HG02970 (cell line): ENCODE results near the gene PSD4.
"Not testable (repeated sequence)": the region's sequence is repeated elsewhere in the genome, so short reads cannot be mapped to it uniquely, and the experiment has no call there.

Source experiments
- ATAC-seq: cut with Tn5 transposase; IDR thresholded peaks from one replicate; pipeline ENCODE4 v1.9.1; 2021; ENCODE audit warnings: mild to moderate bottlenecking, moderate library complexity, moderate number of reproducible peaks; ENCODE audit not compliant: unreplicated experiment, low FRiP score

The PSD4 gene

DNA sequence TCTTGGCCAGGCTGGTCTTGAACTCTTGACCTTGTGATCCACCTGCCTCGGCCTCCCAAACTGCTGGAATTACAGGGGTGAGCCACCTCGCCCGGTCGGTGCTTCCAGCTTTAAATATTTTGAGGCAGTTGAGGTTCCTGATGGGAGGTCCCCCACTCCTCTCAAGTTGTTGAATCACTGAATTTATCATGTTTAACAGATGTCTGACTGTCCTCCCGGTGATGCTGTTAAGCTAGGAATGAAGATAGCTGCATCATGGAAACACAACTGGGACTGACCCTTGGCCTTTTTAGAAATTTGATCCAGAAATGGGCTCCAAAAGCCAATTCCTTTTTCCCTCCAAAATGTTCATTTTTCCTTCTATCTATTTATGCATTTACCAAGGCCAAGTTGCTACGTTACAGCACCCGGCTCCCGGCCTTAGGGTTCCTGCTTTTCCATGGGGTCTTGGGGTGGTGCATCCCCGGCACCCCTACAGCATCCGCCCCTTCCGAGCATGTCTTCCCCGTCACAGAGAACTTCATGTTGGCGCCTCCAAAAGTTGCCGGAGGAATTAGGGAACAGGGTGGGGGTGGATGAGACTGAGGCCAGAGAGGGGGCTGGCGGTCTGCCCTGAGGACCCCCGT, 61.1 kb downstream of the PSD4 start:
- ATAC-seq = no peak

DNA sequence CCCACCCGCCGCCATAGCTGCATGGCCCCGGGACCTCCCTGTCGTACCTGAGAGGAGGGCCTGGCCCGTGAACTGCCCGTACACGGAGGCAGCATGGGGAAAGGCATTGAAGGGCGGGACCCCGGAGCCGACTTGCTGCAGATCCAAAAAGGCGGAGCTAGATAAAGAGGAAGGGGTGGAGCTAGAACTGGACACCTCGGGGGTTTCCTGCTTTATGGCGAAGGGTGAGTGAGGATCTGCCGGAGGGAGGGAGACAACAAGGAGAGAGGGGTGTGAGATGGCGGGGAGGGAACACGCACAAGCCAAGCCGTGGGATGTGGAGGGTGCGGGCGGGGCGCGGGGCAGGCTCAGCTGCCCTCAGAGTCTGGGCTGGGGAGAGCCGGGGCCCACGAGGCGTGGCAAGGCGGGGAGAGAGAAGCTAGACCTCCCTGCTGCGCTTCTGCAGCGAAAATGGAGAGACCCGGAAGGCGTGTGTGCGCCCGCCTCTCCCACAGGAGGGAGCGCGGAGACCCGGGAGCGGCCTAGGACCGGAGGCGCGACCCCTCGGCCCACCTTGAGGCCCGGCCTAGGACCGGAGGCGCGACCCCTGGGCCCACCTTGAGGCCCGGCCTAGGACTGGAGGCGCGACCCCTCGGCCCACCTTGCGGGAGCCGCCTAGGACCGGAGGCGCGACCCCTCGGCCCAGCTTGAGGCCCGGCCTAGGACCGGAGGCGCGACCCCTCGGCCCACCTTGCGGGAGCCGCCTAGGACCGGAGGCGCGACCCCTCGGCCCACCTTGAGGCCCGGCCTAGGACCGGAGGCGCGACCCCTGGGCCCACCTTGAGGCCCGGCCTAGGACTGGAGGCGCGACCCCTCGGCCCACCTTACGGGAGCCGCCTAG, 61.8 kb downstream of the PSD4 start:
- not testable (repeated sequence) for ATAC-seq

DNA sequence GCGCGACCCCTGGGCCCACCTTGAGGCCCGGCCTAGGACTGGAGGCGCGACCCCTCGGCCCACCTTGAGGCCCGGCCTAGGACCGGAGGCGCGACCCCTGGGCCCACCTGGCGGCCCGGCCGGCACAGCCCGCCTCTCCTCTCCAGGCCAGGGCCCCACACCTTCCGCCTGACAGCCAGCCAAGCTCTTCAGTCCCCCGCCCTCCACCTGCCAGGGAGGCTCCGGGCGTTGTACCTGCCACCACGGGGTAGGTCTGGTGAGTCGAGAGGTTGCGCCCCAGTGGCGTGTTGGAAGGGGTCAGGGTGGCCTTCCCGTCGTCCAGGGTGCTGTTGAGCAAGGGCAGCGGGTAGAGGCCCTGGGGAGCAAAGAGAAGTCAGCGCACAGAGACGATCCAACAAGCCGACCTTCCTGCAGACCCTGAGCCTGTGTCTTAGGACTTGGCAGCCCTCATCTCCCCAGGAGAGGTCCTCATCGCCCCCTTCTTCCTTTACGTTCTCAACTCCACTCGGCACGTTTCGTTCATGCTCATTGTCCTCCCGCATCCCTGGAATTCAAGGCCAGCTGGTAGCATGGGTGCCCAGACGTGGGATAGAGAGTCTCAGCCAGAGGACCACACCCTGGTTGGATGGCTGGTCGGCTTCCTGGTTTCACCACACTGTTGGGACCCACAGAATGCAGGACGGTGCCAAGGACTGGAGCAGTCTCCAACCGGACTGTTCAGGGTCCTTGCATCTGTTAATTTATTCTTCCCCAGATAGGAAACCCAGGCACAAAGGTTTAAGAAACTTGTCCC, 62.8 kb downstream of the PSD4 start:
- ATAC-seq = no peak

DNA sequence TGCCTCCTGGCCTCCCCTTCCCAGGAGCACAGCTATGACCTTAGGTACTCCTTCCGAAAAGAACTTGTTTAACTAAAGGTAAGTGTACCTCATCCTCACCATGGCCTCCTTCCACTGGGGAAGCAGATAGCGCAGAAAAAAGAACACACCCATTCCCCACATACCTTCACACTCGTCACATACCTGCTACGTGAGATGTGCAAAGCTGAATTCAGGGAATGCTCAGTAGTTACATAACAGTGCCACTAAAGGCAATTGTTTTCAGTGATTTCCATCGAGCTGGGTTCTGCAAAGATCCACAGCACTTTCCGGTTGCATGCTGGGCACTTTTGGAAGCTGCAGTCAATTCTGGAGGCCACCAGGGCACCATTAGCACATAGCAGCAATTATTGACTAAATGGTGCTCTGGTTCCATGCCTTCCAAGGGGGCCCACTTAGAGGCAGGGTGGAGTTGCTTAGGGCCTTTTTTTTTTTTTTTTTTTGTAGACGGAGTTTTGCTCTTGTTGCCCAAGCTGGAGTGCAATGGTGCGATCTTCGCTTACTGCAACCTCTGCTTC, 63.9 kb downstream of the PSD4 start:
- no peak for ATAC-seq

DNA sequence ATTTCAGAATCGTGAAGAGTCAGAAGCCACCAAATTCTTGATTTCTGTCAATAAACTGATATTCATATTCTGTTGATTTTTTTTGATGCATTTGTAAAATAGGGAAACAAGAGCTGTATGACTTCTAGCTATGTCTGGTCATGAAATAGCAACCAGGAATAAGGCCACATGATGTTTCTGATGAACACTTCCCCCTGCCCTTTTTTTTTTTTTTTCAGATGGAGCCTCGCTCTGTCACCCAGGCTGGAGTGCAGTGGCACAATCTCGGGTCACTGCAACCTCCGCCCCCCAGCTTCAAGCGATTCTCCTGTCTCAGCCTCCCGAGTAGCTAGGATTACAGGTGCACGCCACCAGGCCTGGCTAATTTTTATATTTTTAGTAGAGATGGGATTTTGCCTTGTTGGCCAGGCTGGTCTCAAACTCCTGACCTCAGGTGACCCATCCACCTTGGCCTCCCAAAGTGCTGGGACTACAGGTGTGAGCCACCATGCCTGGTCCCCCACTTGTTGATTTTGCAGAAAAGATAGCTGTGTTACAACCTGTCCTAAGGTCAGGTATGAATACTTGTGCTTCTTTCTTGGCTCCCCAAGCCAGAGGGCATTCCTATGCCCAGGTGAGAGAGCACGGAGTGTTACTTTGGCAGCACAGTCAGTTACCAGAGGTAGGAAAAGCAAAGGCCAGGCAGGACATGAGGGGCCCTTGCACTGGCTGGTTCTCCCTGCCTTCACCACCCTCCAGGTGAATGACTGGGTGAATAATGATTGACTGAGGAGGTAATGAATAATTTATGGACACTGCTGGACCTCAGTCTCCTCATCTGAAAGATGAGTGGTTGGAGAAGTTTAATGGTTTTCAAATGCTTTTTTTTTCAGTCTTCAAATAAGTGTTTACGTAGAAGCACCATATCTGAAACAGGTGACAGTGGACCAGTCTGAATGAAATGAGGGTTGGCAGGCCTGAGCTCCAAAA, 65.4 kb downstream of the PSD4 start:
- ATAC-seq = no peak

DNA sequence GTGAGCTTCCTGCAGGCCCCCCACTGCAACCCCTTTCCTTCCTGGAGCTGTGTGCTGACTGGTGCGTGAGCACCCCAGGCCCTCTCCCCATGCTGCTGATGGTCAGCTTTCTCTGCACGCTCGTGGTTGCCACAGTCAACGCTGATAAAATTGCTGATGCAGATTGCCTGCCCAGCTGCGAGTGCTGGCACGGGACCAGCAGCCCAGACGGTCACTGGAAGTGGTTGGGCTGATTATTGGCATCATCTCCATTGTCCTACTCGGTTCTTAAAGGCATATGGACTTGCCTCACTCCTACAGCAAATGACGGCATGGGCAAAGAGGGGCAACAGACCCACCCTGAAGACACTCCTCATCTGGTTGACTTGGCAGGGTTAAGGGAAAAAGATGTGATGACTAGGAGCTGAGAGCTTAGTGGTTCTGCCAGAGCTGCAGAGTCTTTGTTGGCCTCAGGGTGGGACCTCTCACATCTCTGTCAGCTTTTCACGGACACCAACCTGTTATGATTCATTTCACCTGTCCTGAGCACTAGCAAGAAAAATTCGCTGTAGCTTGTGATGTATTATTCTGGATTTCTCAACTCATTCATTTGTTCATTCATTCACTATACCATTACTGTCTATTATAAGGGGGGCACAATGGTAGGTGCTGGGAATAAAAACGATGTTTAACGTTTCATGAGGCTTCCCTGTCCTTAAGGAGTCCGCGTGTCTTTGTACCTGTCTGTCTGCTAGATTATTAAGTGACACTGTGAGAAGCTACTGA, 66.6 kb downstream of the PSD4 start:
- ATAC-seq = no peak

DNA sequence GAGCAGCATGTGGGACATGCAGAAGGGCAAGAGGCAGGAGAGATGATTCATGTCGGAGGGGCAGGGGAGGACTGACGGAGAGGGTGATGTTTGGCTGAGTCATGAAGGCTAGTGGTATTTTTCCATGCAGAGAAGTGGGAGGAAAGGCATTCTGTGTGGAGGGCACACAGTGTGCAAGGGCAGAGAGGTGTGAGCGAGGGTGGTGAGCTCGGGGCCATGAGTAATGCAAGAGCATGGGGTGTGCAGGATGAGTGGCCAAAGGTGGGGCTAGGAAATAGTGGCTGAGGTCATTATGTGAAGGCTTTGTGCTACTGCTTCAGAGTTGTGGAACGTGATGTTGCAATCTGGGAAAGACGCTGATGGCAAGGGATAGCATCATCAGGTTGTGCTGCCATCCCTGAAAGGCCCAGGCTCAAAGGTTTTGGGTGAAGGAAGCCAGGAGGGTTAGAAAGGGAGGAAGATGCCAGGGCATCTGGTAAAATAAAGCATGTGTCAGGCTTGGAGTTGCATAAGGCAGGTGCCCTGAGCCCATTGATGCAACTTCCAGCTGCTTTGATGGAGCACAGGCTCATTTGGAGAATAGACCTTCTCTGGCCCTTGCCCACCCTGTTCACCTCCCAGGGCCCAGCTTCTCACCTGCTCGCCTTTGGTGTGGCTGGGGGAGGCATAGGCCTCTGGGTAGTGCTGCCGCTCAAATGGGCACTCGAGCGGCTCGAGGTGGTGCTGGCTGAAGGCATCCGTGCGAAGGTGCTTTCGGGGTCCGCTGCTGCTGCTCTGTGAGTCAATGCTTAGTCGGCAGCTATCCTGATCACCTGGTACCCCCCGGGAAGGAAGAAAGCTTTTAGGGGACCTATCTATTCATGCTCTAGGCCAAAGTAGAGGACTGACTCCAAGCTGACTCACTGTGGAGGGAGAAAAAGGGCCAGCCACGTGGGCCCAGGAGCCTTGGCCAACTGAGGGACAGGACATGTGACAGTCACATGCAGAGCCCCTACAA, 67.4 kb downstream of the PSD4 start:
- ATAC-seq = no peak

DNA sequence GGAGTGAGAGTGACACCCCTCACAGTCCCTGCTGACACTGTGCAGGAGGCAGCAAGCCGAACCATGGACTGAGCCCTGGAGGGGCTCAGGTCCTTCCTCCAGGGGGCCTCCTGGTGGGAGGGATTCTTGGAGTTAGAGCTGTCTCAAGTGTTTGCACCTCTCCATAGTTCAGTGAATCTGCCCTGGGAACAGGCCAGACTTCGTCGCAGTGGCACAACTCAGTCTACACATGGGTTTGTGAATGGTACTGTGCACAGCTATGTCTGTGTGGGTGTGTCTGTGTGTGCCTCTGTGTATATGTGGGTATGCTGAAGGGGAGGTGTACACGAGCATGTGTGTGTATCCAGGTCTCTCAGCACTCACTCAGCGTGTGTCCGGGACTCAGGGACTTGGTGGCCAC, 68.6 kb downstream of the PSD4 start:
- ATAC-seq = no peak

DNA sequence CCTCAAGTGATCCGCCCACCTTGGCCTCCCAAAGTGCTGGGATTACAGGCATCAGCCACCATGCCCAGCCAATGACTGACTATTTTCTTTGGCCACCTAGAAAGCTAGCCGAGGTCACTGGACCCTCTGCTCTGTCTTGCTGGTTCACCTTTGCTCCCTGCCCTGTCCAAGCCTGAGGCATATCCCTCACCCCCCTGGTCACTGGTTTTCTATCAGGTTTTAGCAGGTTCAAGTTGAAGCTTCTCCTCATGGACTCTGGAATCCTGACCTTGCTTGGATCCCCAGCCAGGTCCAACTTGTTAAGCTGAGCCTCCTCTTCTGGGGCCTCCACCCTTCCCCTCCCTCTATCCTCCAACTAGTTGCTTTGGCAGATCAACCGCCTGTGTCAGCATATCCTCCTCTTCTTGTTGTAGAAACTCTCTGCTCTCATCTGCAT, 71.5 kb downstream of the PSD4 start:
- no peak for ATAC-seq

DNA sequence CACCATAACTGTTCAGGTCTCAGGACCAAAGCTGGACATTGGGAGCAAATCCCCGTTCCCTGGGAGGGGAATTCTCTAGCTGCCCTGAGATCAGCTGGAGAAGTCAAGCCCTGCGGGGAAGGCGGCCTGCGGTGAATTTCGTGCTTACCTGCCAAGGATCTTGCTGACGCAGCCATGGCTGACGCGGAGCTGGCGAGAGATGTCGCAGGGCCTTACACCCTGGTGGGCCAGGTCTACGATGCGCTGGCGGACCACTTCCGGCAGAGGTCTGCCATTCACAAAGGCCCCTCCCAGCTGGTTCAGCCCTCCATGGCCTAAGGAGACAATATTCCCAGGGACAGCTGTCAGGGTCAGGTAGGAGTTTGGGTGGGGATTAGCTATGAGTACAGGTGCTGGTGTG, 72.8 kb downstream of the PSD4 start:
- no peak for ATAC-seq

DNA sequence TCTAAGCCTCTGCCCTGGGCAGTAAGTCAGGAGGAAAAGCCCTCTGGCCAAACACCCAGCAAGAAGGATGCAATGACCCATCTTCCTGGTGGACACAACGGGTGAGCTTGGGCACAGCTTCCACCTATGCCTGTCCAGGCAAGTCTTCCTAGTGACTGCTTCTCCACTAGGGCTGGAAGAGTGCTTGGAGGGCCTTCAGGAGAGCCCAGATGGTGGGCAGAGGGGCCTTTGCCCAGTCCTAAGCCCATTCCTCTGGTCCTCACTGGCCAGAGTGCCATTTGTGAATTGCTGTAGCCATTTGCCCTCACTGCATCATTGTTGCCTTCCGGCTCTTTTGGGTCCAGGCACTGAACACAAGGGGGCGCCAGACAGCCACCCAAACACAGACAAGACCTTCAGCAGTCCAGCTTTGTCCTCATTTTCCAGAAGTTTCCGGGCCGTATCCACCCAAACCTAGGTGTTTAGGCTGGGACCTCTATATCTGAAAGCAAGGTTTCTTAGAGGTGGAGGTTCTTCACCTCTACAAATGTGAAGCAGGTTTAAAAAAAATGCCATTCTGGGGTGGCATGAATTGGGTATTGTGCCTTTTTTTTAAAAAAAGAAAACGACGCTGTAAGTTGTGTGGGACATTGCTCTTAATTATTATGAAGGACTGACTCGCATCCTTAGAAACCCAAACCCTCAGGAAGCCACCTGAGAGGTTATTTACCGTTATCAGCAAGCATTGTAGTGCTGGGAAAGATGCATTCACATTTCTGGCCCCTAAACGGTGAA, 75.4 kb downstream of the PSD4 start:
- ATAC-seq = no peak

DNA sequence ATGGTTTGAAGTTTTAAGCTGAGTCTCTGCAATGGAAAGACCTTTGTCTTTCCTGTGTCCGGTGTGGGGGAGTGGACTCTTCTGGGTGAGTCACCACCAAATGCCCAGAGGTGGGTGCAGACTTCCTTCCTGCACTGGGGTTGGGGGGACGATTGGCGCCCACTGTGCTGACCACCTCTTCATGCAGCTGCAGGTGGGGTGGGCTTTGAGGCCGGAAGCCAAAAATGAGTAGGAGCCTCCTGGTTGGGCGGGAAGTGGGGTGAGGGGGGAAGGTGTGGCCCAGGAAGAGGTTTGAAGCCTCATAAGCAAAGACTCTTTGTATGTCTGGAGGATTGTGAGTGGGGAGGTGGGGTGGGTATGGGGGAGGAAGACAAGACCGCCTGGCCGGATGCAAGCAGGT, 77.3 kb downstream of the PSD4 start:
- ATAC-seq = no peak

DNA sequence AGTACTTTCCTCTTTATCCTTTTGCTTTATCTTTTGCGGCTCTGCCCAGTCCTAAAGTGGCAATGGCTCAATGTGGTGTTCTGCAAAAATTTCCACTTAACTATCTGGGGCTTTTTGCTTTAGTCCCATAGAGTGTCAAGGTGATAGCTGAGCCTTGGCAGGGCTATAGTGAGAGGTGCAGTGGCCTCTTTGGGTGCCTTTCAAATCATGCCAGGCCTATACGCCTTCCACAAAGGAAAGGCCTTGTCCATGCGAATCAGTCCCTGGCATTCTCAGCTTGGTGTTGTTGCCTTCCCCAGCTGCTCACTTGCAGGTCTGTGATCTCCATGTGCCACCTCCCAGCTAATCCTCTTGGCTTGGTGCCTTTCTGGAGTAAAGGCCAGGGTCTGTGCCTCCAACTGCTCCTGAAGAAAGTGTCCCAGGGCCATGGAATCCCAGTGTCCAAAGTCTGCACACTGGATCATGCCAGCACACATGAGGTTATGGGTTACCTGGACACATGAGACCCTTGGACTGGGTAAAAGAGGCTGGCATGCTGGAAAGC, 78.3 kb downstream of the PSD4 start:
- no peak for ATAC-seq

DNA sequence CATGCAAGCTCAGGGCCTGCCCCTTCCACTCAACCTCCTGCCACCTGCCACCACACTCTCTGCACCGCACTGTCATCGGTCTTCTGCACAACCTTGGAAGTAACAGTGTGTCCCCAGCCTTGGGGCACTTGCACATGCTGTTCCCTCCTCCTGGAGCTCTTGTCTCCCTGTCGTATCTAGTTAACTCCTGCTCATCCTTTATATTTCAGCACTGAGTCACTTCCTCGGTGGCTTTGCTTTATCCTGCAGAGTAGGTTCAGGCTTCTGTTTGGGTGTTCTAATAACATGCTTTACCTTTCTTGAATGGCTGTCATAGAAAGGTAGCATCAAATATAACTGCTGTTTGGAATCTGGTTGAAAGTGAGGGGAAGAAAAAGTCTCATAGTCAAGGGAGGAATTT, 79.7 kb downstream of the PSD4 start:
- ATAC-seq = no peak

DNA sequence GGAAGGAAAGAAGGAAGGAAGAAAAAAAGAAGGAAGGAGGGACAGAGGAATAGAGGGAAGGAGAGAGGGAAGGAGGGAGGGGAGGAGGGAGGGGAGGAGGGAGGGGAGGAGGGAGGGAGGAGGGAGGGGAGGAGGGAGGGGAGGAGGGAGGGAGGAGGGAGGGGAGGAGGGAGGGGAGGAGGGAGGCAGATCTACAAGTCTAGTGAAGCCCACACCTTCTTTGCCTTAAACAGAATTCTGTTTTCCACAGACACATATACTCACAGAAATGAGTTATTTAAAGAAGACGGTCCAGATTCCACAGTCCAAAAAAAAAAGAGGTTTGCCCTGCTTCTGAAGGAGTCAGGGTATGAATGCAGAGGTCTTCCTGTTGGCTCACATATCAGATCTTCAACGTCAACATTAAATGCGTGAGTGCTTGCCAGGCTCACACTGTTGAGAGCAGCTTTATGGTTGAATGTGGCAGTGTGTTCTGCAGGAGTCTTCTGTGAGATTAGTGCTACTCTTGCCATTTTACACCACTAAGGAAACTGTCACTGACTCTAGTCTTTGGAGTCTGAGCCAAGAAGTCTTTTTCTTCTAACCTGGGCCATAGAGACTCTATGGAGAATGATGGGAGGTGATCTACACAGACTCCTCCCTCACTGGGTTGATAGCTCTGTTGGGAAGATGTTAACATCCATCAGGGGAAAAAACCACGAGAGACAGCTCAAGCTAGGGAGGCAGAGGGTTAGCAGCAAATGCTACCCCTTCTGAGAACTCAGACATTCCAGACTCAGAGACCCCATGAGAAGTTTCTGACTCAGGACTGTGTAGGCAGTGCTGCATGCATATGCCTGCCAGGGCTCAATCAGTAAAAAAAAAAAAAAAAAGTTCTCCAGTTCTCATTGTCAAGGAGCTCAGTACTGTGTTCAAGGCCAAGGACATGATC, 81.6 kb downstream of the PSD4 start:
- ATAC-seq = no peak
